HEK293T (cell line): ENCODE data around the gene KRTAP5-2.

Source experiments
- BHLHE40 ChIP-seq: fragments of 450-650 bp; IDR thresholded peaks from 2 replicates; pipeline ENCODE4 v1.6.1; 2016; ENCODE audit warnings: mild to moderate bottlenecking, moderate library complexity, borderline replicate concordance
- ELF4 ChIP-seq: fragments of 450-650 bp; IDR thresholded peaks from 2 replicates; pipeline ENCODE4 v1.6.1; 2017; ENCODE audit warnings: antibody characterized with exemption
- FOXA1 ChIP-seq: fragments of 450-650 bp; IDR thresholded peaks from 2 replicates; pipeline ENCODE4 v1.6.1; 2016; ENCODE audit warnings: mild to moderate bottlenecking
- FOXM1 ChIP-seq: fragments of 450-650 bp; IDR thresholded peaks from 2 replicates; pipeline ENCODE4 v1.6.1; 2017; ENCODE audit warnings: mild to moderate bottlenecking, borderline replicate concordance
- LEF1 ChIP-seq: fragments of 450-650 bp; IDR thresholded peaks from 2 replicates; pipeline ENCODE4 v1.6.1; 2017; ENCODE audit warnings: mild to moderate bottlenecking, borderline replicate concordance
- NFRKB ChIP-seq: fragments of 450-650 bp; IDR thresholded peaks from 2 replicates; pipeline ENCODE4 v1.6.1; 2016; ENCODE audit warnings: mild to moderate bottlenecking, moderate library complexity
- PKNOX1 ChIP-seq: fragments of 450-650 bp; IDR thresholded peaks from 2 replicates; pipeline ENCODE4 v1.6.1; 2016
- SP1 ChIP-seq: fragments of 450-650 bp; IDR thresholded peaks from 2 replicates; pipeline ENCODE4 v1.6.1; 2017
- SUZ12 ChIP-seq: fragments of 450-650 bp; IDR thresholded peaks from 2 replicates; pipeline ENCODE4 v1.6.1; 2016; ENCODE audit warnings: mild to moderate bottlenecking
- TARDBP ChIP-seq: fragments of 450-650 bp; IDR thresholded peaks from 2 replicates; pipeline ENCODE4 v1.6.1; 2016

GRCh38 chr11:1624621-1625020 is 26.5 kb upstream of the KRTAP5-2 start:
- TF ChIP-seq FOXM1, result no peak
- no peak for TF ChIP-seq SP1
- TF ChIP-seq FOXA1, result no peak
- TF ChIP-seq PKNOX1, result no peak
- TF ChIP-seq SUZ12, result no peak
- no peak for TF ChIP-seq TARDBP
- TF ChIP-seq BHLHE40, result no peak
- TF ChIP-seq NFRKB, result no peak
- no peak for TF ChIP-seq LEF1
- no peak for TF ChIP-seq ELF4
